ENCODE results near the gene TBC1D16.
"Not testable (repeated sequence)": the region's sequence is repeated elsewhere in the genome, so short reads cannot be mapped to it uniquely, and the experiment has no call there.

The TBC1D16 gene

GRCh38 chr17:79911430-79912399 is 124.0 kb downstream of the TBC1D16 start:
- no peak for DNase-seq

- DNase-seq: no peak
Measured at GRCh38 chr17:79910985-79911361, 124.7 kb downstream of the TBC1D16 start.

- no peak for DNase-seq
Measured at GRCh38 chr17:79909121-79909520, 126.6 kb downstream of the TBC1D16 start.

GRCh38 chr17:79907850-79908249 is 127.8 kb downstream of the TBC1D16 start:
- DNase-seq: no peak

- no peak for DNase-seq
Measured at GRCh38 chr17:79907217-79907715, 128.4 kb downstream of the TBC1D16 start.

- no peak for DNase-seq
Measured at GRCh38 chr17:79905832-79906231, 129.8 kb downstream of the TBC1D16 start.

GRCh38 chr17:79904865-79905264 is 130.8 kb downstream of the TBC1D16 start:
- DNase-seq: no peak

- DNase-seq: no peak
Measured at GRCh38 chr17:79902146-79902791, 133.4 kb downstream of the TBC1D16 start.

GRCh38 chr17:79901131-79901530 is 134.5 kb downstream of the TBC1D16 start:
- DNase-seq: no peak

GRCh38 chr17:79899584-79899983 is 136.1 kb downstream of the TBC1D16 start:
- DNase-seq: no peak

GRCh38 chr17:79897243-79898063 is 138.2 kb downstream of the TBC1D16 start:
- no peak for DNase-seq

- DNase-seq: not testable (repeated sequence)
Measured at GRCh38 chr17:79893457-79893856, 142.2 kb downstream of the TBC1D16 start.

GRCh38 chr17:79892457-79893241 is 143.0 kb downstream of the TBC1D16 start:
- DNase-seq: no peak

- no peak for DNase-seq
Measured at GRCh38 chr17:79891113-79891730, 144.4 kb downstream of the TBC1D16 start.

- DNase-seq: no peak
Measured at GRCh38 chr17:79890706-79891105, 145.0 kb downstream of the TBC1D16 start.

- DNase-seq: no peak
Measured at GRCh38 chr17:79888811-79889634, 146.6 kb downstream of the TBC1D16 start.

GRCh38 chr17:79888009-79888540 is 147.6 kb downstream of the TBC1D16 start:
- no peak for DNase-seq

GRCh38 chr17:79887451-79887991 is 148.2 kb downstream of the TBC1D16 start:
- no peak for DNase-seq

GRCh38 chr17:79883202-79883601 is 152.5 kb downstream of the TBC1D16 start:
- DNase-seq: no peak

Measured in DMS 273 treated with DMSO at 0.1 percent for 48 hours (cell line).